Stimulated activated CD4-positive, alpha-beta T cell treated with anti-CD3 and anti-CD28 coated beads, TNF-alpha, amount 100 ng/mL, for 1 hour (primary cell): Measurements from ENCODE around the gene NFAT5.
"Not testable (repeated sequence)": the region's sequence is repeated elsewhere in the genome, so short reads cannot be mapped to it uniquely, and the experiment has no call there.

Experiments used
- DNase-seq, 3 donors: peaks; one replicate each; pipeline ENCODE4 v3.0.0-alpha.2; 2020; ENCODE audit warnings: low read depth in 3 of 3, low spot score in 1 of 3

The NFAT5 gene

DNA sequence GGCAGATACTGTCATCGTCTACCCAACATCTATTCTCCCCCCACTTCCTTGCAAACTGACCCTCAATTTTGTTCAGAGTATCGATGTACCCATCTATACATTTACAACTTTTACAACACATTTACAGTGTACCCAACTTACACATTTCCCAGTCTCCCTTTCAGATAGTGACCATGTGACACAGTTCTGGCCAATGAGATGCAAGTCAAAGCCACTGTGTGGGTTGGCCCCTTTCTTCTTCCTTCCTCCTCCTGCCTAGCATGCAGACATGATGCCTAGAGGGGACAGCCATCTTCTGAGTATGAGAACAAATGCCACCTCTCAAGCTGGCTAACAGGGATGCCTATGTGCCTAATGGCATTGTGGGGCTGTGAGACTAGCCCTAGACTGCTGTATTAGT, 11.3 kb upstream of the NFAT5 start:
- DNase-seq = no peak

DNA sequence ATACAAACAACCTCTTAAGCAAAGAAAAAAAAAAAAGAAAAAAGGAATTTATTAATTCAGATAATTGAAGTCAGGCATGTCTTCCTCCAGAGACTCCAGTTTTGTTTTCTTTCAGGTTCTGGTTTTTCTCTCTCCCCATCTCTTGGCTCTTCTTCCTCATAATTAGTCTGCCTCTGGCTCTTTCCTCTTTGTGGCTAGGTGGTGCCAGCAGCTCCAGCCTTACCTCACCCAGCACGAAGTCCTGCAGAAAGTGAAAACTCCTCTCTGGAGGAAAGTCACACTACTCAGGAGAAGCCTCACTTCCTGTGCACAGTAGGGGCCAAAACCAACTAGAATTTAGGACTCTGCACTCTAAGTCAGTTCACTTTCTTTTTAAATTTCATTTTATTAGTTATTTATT, 10.3 kb upstream of the NFAT5 start:
- no peak for DNase-seq

DNA sequence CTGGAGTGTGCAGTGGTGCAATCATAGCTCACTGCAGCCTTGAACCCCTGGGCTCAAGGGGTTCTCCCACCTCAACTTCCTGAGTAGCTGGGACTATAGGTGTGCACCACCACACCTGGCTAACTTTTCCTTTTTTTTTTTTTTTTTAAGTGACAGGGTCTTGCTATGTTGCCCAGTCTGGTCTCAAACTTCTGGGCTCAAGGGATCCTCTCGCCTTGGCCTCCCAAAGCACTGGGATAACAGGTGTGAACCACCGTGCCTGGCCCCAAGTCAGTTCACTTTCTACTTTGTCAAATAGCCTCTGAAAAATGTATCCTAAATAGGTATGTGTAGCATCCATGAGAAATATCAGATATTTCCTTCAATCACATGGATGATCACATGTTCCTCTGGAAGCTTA, 9.9 kb upstream of the NFAT5 start:
- no peak for DNase-seq

GRCh38 chr16:69559164-69559563, 6.6 kb upstream of the NFAT5 start:
- DNase-seq = no peak

DNA sequence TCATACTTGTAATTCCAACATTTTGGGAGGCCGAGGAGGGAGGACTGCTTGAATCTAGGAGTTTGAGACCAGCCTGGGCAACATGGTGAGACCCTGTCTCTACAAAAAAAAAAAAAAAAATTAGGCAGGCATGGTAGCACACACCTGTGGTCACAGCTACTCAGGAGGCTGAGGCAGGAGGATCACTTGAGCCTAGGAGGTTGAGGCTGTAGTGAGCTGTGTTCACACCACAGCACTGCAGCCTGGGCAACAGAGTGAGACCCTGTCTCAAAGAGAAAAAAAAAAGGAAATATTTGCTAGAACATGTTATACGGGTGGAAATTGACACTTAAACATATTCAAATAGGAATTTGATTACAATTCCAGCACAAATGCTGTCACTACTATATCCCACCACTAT, 4.4 kb upstream of the NFAT5 start:
- DNase-seq = not testable (repeated sequence)

GRCh38 chr16:69561901-69562300, 3.9 kb upstream of the NFAT5 start:
- no peak for DNase-seq

GRCh38 chr16:69562813-69563212, 3.0 kb upstream of the NFAT5 start:
- DNase-seq = no peak

- DNase-seq = peak; percentile 12 to 17 (median 14)
These were observed 1.9 kb upstream of the NFAT5 start for GRCh38 chr16:69563605-69564580.

DNA sequence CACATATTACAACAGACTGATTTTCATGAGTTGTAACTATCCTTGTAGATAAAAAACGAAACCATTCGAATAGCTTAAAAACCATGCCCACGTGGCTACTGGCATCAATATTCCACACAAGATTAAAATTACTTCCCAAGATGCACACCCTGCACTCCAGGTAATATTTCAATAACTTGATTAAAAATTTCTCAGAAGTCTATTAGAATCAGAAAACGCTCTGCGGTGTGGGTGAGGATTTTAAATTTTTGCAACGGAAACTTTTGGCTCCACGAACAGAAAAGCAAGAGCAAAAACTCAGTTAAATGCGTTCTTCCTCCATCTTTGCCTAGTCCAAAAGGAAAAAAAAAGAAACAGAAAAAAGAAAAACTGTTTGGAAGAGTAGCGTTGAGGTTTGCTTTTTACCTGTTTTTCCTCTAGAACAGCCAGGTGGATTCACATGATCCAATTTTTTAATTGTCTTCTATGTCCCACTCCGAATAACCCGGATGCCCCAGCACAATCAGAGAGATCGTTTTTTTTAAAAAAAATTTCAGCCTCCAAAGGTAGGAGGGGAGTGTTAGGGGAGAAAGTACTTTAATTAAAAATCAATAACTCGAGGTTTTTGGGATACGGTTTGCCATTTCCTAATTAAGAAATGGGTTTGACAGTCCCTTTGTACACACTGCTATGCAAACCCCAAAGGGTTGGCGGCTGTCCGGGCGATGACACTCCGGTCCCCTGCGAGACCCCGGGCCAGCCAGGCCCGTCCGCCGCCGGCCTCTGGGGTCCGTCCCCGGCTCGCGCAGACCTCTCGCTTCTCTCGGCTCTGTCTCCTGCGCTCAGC, 708 bp upstream of the NFAT5 start:
- DNase-seq = no peak

- peak in 1 of 3 donors; percentile 2 for DNase-seq
These were observed 644 bp downstream of the NFAT5 start for GRCh38 chr16:69566240-69566980.

DNA sequence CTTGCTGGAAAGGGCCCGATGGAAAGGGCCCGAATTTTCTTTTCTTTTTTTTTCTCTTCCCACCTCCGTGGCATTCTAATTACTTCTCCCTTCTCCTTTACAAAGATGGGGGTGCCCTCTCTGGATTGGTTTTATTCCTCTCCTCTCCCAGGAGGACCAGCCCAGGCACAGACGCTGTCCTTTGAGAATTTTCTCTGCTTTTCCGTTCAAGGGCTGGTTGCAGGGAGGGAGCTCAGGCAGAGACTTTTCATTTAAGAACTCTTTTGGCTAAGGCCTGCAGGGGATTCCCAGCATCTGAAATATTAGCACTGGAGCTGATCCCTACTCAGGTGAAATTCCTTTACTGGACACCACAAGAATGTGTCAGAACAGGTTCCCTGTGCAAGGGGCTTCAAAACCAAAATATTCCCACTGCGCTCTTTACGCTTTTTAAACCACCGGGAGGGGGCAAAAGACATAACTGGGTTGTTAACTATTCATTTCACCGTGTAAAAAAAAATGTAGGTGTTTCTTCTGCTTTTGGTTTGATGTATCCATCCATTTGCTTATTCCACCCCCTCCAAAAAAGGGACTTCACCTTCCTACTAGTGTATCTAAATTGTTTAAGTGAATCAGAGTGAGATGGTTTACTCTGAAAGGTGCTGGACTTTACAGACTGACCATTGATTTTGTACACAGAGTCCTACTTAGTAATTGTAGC, 1.4 kb downstream of the NFAT5 start:
- DNase-seq = no peak

- DNase-seq = no peak
These were observed 2.9 kb downstream of the NFAT5 start for GRCh38 chr16:69568676-69569075.

GRCh38 chr16:69578771-69579170, 13.0 kb downstream of the NFAT5 start:
- DNase-seq = not testable (repeated sequence)

GRCh38 chr16:69579783-69580481, 14.2 kb downstream of the NFAT5 start:
- no peak for DNase-seq

GRCh38 chr16:69581297-69581696, 15.5 kb downstream of the NFAT5 start:
- no peak for DNase-seq

DNA sequence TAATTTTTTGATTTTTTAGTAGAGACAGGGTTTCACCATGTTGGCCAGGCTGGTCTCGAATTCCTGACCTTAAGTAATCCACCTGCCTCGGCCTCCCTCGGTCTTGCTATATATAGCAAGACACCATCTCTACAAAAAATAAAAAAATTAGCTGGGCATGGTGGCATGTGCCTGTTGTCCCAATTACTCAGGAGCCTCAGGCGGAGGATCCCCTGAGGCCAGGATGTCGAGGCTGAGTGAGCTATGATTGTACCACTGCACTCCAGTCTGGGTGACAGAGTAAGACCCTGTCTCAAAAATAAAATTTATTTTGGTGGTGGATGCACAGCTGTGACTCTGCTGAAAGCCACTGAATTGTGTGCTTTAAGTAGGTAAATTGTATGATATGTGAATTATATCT, 18.7 kb downstream of the NFAT5 start:
- not testable (repeated sequence) for DNase-seq

GRCh38 chr16:69589434-69590269, 23.9 kb downstream of the NFAT5 start:
- DNase-seq = no peak

DNA sequence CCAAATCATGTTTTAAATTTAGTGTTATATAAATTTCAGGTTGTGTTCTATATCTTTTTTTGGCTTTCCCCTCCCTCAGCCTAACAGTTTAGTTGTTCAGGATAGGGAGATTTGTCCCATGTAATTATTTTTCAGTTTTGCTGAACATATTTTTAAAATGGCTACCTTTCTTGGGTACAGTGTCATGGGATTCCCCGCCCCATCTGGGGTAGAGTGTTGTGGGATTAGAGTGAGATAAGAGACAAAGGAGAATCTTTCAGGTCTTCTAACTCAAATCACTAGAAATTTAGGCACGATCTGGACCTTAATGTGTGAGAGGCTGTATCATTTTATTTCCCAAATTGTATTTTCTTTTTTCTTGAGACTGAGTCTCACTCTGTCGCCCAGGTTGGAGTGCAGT, 24.8 kb downstream of the NFAT5 start:
- no peak for DNase-seq

DNA sequence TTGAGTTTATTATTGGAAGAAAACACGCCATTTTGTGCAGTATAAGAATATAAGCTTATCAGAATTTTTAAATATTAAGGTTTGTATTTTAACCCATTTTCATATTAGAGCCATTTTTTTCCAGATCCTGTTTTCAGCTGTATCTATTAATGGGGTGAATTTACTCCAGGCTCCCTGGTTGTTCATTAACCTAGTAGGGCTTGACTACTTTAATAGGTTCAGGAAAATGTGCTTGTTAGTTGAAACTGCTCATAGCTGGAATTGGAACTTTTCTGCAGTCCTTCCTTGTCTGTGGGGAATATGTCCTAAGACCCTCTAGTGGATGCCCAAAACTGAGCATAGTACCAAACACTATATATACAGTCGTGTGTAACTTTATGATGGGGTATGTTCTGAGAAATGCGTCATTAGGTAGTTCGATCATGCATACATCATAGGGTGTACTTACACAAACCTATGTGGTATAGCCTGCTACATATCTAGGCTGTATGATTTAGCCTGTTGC, 28.0 kb downstream of the NFAT5 start:
- no peak for DNase-seq
